ENCODE data around the gene MGAT5. TPM values are rescaled to one million over a fixed set of nuclear protein-coding genes. Genes with fewer than 3 reads are reported as not detected.
A peak's percentile ranks its signal among the peaks of the same experiment; 100 is the strongest.

Gene MGAT5
- total and polyA plus RNA-seq, 4 donors: 3.6 to 53.7 (median 31.3) TPM

- Histone ChIP-seq H3K4me3 (no peak overlapping the region), H3K9ac (ENCODE audit: insufficient read depth in 1 of 2, low read length in 2 of 2) (no peak overlapping the region), H3K4me1 (ENCODE audit: control insufficient read depth in 5 of 5, insufficient read depth in 5 of 5, low read length in 5 of 5) (peaks cover 0 to 32% (median 5%) of the 10 kb centered on the region in 5 donors), H3K27ac (ENCODE audit: low read depth in 1 of 2, low read length in 1 of 2) (no peak overlapping the region), H3K27me3 (ENCODE audit: control insufficient read depth in 3 of 3, insufficient read depth in 3 of 3, low read length in 2 of 3) (no peaks in the 10 kb centered on the region), H3K36me3 (ENCODE audit: control insufficient read depth in 4 of 4, insufficient read depth in 4 of 4, low read length in 4 of 4) (no peaks in the 10 kb centered on the region), H3K9me3 (ENCODE audit: control insufficient read depth in 4 of 4, insufficient read depth in 3 of 4, low read length in 3 of 4) (no peaks in the 10 kb centered on the region)
- TF ChIP-seq CTCF (IDR thresholded peaks at IDR 0.05; ENCODE audit: control extremely low read depth, extremely low read depth): no peak
- DNase-seq (no peak), ATAC-seq (ENCODE audit: insufficient read depth, low FRiP score) (no peak)
- 88 to 91% methylated on average over 3 of the region's 3 CpGs for WGBS, 2 donors
Measured at GRCh38 chr2:134279417-134279816, 25.5 kb downstream of the MGAT5 start.

- WGBS, 2 donors: 84 to 86% methylated on average over 5 of the region's 5 CpGs
- H3K27me3 ChIP-seq (ENCODE audit: control insufficient read depth in 3 of 3, insufficient read depth in 3 of 3, low read length in 2 of 3): no peaks in the 10 kb centered on the region
- ATAC-seq (ENCODE audit: insufficient read depth, low FRiP score): no peak
Measured at GRCh38 chr2:134280231-134280630, 26.4 kb downstream of the MGAT5 start.

GRCh38 chr2:134280726-134281125 is 26.9 kb downstream of the MGAT5 start:
- Histone ChIP-seq H3K27me3 (ENCODE audit: control insufficient read depth in 3 of 3, insufficient read depth in 3 of 3, low read length in 2 of 3) (no peaks in the 10 kb centered on the region), H3K4me1 (ENCODE audit: control insufficient read depth in 5 of 5, insufficient read depth in 5 of 5, low read length in 5 of 5) (peaks cover 0 to 29% (median 5%) of the 10 kb centered on the region in 5 donors), H3K36me3 (ENCODE audit: control insufficient read depth in 4 of 4, insufficient read depth in 4 of 4, low read length in 4 of 4) (no peaks in the 10 kb centered on the region), H3K9ac (ENCODE audit: insufficient read depth in 1 of 2, low read length in 2 of 2) (no peak overlapping the region), H3K9me3 (ENCODE audit: control insufficient read depth in 4 of 4, insufficient read depth in 3 of 4, low read length in 3 of 4) (no peaks in the 10 kb centered on the region), H3K27ac (ENCODE audit: low read depth in 1 of 2, low read length in 1 of 2) (peak overlapping the region in 1 of 2 donors; percentile 65), H3K4me3 (no peak overlapping the region)
- DNase-seq (no peak), ATAC-seq (ENCODE audit: insufficient read depth, low FRiP score) (no peak)
- no peak for TF ChIP-seq CTCF (IDR thresholded peaks at IDR 0.05; ENCODE audit: control extremely low read depth, extremely low read depth)
- whole genome bisulfite sequencing, 2 donors: 91 to 93% methylated on average over 4 of the region's 4 CpGs

More at GRCh38 chr2:134280231-134280630, 26.4 kb downstream of the MGAT5 start:
- no peak for TF ChIP-seq CTCF (IDR thresholded peaks at IDR 0.05; ENCODE audit: control extremely low read depth, extremely low read depth)
- H3K36me3 ChIP-seq (ENCODE audit: control insufficient read depth in 4 of 4, insufficient read depth in 4 of 4, low read length in 4 of 4): no peaks in the 10 kb centered on the region
- DNase-seq: no peak
- H3K9me3 ChIP-seq (ENCODE audit: control insufficient read depth in 4 of 4, insufficient read depth in 3 of 4, low read length in 3 of 4): no peaks in the 10 kb centered on the region
- no peak overlapping the region for H3K9ac ChIP-seq (ENCODE audit: insufficient read depth in 1 of 2, low read length in 2 of 2)
- H3K4me3 ChIP-seq: no peak overlapping the region
- H3K27ac ChIP-seq (ENCODE audit: low read depth in 1 of 2, low read length in 1 of 2): peak overlapping the region in 1 of 2 donors; percentile 65
- peaks cover 0 to 29% (median 5%) of the 10 kb centered on the region in 5 donors for H3K4me1 ChIP-seq (ENCODE audit: control insufficient read depth in 5 of 5, insufficient read depth in 5 of 5, low read length in 5 of 5)

- Histone ChIP-seq H3K4me3 (no peak overlapping the region), H3K27ac (ENCODE audit: low read depth in 1 of 2, low read length in 1 of 2) (no peak overlapping the region), H3K36me3 (ENCODE audit: control insufficient read depth in 4 of 4, insufficient read depth in 4 of 4, low read length in 4 of 4) (no peaks in the 10 kb centered on the region), H3K27me3 (ENCODE audit: control insufficient read depth in 3 of 3, insufficient read depth in 3 of 3, low read length in 2 of 3) (no peaks in the 10 kb centered on the region), H3K4me1 (ENCODE audit: control insufficient read depth in 5 of 5, insufficient read depth in 5 of 5, low read length in 5 of 5) (peaks cover 0 to 23% (median 5%) of the 10 kb centered on the region in 5 donors), H3K9ac (ENCODE audit: insufficient read depth in 1 of 2, low read length in 2 of 2) (no peak overlapping the region), H3K9me3 (ENCODE audit: control insufficient read depth in 4 of 4, insufficient read depth in 3 of 4, low read length in 3 of 4) (no peaks in the 10 kb centered on the region)
- DNase-seq: no peak
- ATAC-seq (ENCODE audit: insufficient read depth, low FRiP score): no peak
- 91 to 97% methylated on average over 5 of the region's 5 CpGs for WGBS, 2 donors
- TF ChIP-seq CTCF (IDR thresholded peaks at IDR 0.05; ENCODE audit: control extremely low read depth, extremely low read depth): no peak
Measured at GRCh38 chr2:134281815-134282419, 28.0 kb downstream of the MGAT5 start.
